Stimulated activated CD8-positive, alpha-beta memory T cell treated with anti-CD3 and anti-CD28 coated beads, Interleukin-12 subunit alpha, Interleukin-12 subunit beta, amount 100 ng/mL, for 1 hour (primary cell): ENCODE data around the gene SNRNP27.
"Not testable (repeated sequence)": the region's sequence is repeated elsewhere in the genome, so short reads cannot be mapped to it uniquely, and the experiment has no call there.

Source experiments
- DNase-seq: peaks from one replicate; pipeline ENCODE4 v3.0.0-alpha.2; 2020; ENCODE audit warnings: low read depth

Gene SNRNP27

DNA sequence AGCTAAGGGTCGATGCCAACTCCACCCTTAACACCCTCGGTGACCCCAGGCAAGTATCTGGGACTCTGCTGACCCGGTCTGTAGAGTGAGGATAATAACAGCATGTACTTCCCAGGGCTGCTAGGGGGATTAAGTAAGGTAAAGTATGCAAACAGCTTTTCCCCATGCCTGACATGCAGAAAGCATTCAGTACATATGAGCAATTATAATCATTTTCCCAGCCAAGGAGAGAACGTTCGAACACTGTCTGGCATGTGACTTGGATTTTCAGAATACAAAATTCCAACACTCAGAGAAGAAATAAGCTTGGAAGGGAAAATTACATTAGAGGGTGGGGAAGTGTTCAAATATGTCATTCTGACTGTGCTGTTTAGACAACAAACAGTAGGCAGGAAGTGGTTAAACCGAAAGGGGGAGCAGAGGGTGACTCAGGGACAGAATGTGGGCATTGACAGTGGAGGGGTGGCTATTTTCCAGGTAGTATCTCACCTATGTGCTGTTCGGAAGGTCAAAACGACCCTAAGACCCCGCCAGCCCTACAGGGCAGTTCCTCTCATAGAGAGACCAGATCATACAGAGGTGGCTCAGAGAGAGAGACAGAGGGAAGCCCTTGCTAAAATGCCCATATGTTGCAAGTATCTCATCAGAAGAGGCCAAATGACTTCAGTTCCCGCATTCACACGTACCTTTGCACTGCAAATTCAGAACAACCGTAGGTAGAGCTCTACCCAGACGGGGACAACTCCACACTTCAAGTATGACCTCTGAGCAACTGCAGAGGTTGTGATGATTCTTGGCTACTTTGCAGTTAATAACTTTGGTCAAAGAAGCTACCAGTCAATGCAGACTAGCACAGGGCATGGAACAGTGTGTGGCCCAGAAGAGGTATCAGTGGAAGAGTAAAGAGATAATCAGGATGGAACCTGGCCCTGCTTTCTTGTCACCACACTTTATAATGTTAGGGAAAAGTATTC lies 52.9 kb downstream of the SNRNP27 start:
- DNase-seq = peak; percentile 45

DNA sequence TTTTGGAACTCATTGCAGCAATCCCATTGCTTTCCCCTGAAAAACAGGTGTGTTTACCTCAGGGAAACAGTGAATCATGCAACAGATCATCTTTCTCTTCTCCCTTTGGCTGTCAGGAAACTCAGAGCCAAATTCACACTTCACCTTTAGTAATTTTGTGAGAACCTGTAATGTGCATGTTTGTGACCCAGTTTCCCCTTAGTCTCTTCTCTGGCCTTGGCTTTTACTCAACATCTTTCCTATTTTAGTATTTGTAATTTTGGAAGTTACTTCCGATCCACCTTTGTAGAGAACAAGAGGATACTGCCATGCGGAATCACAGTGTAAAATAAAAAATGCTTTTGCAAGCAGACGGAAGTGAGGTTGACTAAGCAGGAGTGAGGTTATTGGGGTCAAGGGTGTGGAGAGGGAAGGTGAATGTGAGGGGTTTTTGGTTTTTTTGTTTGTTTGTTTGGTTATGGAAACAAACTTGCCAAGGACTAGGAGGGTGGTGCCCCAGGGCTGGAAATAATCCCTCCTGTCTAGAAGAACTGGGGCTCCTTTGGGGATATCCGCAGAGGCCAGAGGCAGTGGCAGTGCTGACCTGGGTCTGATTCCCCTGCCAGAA lies 53.7 kb downstream of the SNRNP27 start:
- no peak for DNase-seq

DNA sequence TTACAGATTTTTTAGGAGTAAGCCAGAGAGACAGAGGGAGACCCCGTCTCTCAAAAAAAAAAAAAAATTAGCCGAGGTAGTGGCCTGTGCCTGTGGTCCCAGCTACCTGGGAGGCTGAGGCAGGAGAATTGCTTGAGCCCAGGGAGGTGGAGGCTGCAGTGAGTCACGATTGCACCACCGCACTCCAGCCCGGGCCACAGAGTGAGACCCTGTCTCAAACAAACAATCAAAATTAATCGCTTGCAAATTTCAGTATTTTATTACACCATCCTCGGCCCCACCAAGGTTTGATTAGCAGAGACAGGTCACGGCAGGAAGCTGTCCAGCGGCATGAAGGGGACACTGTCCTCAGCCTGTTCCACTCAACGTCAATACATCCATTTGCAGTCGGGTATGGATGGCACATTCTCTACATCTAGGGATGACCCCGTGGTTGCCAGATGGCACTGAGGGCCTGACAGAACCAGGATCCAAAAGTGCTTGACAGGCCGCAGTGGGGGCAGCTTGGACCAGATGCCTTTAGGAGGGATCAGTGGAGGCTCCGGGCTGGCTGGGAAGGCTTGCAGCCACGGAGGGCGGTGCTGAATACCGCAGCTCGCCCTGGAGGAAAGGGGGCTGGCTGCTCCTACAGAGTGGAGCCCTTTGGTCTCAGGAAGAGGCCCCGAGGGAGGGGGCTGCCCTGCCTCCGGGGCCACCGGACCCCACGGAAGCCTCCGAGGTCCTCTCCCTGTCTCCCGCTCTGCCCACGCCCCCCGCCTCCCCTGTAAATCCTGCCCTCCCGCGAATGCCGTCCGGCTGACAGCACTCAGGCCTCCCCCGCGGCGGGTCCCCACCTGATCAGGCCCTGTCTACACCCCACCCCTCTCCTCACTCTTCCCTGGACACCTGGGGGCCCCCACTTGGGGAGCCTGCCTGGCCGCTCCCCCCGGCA lies 54.5 kb downstream of the SNRNP27 start:
- DNase-seq = no peak

DNA sequence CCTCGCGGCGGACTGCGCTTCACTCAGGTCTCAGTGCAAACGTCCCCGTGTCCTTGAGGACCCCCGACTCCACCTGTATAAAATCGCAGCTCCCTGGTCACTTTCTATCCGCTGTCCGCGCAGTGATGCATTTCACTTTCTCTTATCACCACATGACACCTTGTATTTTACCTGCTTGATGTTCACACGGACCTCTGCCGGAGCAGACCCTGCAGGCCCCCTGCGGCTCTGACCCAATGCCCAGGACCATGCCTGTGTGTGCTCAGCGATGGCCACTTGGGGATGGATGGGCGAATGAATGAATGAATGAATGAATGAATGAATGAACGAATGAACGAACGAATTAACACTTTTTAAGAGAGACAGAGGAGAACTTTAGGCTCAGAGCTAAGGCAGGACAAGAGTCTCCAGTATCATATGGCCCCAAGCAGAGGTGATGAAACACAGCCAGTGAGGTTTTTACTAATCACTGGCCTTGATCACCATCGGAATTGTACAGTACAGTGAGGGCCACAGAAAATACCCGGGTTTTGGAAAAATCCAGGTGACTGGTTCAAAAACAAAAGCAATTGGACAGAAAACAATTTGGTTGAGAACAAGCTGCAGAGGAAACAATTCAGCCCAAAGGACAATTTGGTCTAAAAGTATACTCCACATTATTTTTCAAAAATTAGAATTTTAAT lies 55.3 kb downstream of the SNRNP27 start:
- DNase-seq = no peak

DNA sequence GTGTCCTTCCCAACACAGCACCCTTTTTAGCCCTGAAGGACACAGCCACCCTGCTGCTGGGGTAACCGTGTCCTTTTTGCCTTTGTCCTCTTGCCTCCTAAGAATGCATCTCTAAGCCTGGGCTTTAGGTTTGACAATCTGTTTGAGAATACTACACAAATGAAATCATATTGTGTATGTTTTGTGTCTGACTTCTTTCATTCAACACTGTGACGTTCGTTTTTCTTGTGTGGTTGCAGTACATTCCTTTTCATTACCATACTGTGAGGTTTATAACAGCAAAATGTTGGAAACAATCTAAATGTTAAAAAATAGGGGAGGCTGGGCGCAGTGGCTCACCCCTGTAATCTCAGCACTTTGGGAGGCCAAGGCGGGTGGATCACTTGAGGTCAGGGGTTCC lies 56.5 kb downstream of the SNRNP27 start:
- DNase-seq = no peak

DNA sequence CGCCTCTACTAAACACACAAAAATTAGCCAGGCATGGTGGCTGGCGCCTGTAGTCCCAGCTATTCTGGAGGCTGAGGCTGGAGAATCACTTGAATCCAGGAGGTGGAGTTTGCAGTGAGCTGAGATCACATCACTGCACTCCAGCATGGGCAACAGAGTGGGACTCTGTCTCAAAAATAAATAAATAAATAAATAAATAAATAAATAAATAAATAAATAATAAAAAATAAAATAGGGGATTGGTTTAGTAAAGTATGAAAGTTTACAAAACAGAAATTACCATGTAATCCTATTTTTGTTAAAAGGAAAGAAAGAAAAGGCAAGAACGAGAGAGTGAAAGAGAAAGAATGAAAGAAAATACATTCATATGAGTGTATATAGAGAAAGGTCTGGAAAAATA lies 56.9 kb downstream of the SNRNP27 start:
- DNase-seq = not testable (repeated sequence)

DNA sequence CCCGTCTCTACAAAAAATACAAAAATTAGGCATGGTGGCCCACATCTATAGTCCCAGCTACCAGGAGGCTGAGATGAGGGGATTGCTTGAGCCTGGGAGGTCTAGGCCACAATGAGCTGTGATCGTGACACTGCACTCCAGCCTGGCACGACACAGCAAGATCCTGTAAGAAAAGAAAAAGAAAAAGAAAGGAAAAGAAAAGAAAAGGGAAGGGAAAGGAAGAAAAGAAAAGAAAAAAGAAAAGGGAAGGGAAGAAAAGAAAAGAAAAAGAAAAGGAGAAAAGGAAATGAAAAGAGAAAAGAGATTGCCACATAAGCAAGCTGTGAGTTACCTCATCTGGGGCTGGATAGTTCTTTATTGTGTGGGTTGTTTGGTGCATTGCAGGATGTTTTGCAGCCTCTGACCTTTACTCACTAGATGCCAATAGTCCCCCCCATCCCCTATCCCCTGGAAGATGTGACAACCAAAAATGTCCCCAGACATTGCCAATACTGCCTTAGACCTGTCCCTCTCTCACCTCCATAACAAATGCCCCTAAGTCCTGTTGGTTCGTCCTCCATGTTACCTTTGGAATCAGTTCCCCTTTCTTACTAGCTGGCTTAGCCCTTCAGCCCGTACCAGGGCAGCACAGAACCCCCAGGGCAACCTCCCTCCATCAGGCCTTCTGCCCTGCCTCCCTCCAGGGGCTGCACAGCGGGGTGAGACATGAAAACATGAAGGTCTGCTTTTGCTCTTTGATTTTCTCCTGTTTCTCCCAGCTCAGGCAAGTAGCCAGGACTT lies 58.8 kb downstream of the SNRNP27 start:
- DNase-seq = no peak

DNA sequence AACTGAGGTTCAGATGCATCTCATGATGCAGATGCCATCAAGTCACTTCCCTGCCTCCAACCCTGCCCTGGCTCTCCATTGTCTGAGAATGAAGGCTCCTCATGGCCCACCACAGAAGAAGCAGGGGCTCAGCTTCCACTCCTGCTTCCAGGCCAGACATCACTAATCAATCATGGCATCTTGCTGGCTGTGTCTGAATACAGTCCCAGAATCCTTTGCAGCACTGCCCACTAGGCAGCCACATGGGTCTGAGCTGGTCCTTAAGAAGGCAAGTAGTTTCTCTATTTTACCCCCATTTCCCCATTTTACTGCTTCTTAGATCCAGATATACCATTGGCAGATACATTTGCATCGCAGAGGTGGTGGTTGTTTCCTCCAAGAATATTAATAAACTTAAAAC lies 60.3 kb downstream of the SNRNP27 start:
- DNase-seq = no peak
